Astrocyte of the spinal cord (primary cell): ENCODE data around the gene CPA2.

Experiments
- DNase-seq: peaks from one replicate; pipeline ENCODE4 v3.0.0; 2011; ENCODE audit warnings: low read depth, low spot score
- H3K4me3 ChIP-seq: 2 replicates; pipeline ENCODE4 v1.5.1; 2011; ENCODE audit warnings: low read depth, mild to moderate bottlenecking, low read length, moderate library complexity
- in situ Hi-C: cut with HindIII; loops from 2 replicates; pipeline ENCODE4 v1.10.0; 2017; ENCODE audit warnings: low sequenced_read_pairs
- TF ChIP-seq, protein P1 (sequence below): IDR thresholded peaks from 2 replicates; pipeline ENCODE4 v1.5.1; 2012; ENCODE audit warnings: low read depth, mild to moderate bottlenecking, low read length, inconsistent platforms

Gene CPA2

DNA sequence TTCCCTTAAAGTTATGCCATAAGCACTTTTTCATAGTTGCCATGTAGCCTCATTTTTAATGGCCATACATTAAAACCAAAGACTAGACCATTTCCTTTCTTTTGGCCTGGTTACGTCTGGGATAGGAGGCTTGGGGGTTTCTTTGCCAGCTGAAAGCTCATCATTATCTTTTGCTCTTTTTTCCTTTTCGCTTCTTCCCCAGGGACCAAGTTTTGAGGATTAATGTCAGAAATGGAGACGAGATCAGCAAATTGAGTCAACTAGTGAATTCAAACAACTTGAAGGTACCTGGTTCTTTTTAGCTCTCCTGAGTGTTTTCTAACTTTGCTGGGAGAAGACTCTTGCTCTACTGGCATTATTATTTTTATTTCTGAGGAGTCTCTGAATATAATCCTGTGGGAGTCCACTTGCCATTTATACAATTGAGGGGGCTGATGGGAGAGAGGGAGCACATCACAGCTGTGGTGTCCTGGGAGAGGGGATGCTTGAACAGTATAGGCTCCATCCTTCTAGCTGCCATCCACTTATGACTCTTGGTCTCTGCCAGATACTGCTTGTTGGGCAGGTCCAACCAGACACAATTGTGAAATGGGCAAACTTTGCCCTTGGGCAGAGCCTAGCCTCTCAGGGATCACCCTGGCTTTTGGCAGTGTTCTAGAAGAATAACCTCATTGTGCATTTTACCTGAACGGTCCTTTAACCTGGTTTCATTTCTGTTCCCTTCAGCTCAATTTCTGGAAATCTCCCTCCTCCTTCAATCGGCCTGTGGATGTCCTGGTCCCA lies 32.1 kb downstream of the CPA2 start:
- TF ChIP-seq, protein P1, sequence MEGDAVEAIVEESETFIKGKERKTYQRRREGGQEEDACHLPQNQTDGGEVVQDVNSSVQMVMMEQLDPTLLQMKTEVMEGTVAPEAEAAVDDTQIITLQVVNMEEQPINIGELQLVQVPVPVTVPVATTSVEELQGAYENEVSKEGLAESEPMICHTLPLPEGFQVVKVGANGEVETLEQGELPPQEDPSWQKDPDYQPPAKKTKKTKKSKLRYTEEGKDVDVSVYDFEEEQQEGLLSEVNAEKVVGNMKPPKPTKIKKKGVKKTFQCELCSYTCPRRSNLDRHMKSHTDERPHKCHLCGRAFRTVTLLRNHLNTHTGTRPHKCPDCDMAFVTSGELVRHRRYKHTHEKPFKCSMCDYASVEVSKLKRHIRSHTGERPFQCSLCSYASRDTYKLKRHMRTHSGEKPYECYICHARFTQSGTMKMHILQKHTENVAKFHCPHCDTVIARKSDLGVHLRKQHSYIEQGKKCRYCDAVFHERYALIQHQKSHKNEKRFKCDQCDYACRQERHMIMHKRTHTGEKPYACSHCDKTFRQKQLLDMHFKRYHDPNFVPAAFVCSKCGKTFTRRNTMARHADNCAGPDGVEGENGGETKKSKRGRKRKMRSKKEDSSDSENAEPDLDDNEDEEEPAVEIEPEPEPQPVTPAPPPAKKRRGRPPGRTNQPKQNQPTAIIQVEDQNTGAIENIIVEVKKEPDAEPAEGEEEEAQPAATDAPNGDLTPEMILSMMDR: no peak
- in situ Hi-C loops: no loop called here
- DNase-seq: no peak
- H3K4me3 ChIP-seq: no peak overlapping the region

DNA sequence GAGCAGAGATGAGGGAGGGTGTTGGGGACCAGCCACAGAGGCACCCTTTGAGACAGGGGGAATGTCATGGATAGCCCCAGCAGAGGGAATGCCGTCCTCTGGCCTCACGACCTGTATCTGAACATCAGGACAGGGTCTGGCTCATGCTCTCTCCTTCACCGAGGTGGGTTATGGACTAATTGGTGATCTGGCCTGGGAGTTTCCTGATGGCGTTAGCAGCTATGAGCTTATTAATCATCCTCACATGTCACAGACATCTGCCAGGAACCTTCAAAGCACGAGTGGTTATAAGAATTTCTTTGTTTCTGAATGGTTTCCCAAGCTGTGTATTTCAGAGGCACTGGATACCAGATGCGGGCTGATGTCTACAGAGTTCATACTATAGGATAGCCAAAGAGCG lies 33.2 kb downstream of the CPA2 start:
- in situ Hi-C loops: no loop called here
- H3K4me3 ChIP-seq: no peak overlapping the region
- TF ChIP-seq, protein P1: no peak
- DNase-seq: no peak

DNA sequence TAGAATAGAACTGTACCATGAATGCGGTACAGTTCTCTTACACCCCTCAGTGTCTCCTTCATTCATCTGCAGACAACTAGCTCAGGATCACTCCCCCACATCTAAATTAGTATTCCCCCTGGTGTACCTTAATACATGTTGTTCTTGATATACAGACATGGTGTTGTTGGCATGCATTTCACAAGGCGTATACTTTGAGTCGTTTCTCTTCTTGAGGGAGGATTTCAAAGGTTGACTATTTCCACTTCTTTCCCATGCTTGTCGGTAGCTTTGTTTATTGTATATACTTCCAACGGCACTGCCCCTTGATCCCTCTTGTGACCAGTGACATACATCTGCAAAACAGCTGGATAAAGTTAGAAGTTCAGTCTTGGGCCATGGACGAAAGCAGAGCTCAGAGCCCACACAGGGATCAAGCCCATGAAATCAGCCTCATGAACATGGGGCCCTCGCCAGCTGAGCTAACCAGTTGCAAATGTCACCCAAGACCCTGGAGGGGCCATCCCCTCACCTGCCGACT lies 34.9 kb downstream of the CPA2 start:
- in situ Hi-C loops: no loop called here
- no peak for DNase-seq
- no peak overlapping the region for H3K4me3 ChIP-seq
- TF ChIP-seq, protein P1: no peak

DNA sequence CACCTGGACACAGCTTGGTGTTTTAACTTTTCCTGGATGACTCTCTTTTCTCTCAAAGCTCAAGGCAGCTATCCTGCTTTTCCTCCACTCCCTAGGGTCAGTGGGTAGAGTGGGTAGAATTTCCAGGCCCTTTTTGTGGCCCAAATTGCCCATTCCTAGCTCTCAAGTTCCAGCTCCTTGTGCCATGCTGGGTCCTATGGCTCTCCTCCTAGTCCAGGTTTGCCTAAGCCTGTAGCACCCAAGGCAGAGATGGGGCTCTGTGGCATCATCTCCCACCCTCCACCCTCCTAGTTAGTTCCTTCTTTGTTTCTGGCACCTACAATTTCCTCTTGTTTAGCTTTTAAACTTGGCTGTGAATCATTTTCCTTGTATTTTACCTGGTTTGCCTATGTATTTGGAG lies 36.0 kb downstream of the CPA2 start:
- DNase-seq: no peak
- TF ChIP-seq, protein P1: no peak
- no peak overlapping the region for H3K4me3 ChIP-seq
- in situ Hi-C loops: no loop called here

DNA sequence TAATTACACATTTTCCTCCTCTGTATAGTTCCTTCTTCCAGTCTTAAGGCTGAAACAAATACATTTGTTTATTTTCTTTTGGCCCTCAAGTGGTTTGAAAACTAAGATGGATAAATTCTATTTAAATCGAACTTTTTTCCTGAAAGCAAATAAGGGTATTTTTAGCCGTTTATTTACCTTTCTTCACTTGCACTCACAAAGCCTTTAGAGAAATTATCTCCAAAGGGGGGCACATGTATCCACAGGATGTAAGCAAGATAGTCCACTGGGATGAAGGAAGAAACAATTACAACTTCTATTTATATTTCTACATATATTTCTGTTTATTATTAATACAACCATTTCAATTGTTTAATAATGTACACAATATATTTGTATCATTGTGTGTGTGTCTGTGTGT lies 36.5 kb downstream of the CPA2 start:
- TF ChIP-seq, protein P1: no peak
- no peak for DNase-seq
- in situ Hi-C loops: no loop called here
- H3K4me3 ChIP-seq: no peak overlapping the region

DNA sequence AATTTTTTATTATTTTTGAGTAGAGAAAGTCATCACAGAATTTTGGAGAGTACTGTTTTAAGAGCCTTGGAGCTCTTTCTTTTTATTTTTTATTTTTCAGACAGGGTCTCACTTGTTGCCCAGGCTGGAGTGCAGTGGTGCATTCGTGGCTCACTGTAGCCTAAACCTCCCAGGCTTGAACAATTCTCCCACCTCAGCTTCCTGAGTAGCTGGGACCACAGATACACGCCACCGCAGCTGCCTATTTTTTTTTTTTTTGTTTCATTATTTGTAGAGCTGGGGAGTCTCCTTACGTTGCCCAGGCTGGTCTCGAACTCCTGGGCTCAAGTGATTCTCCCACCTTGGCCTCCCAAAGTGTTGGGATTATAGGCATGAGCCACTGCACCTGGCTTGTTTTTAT lies 36.9 kb downstream of the CPA2 start:
- H3K4me3 ChIP-seq: no peak overlapping the region
- in situ Hi-C loops: no loop called here
- TF ChIP-seq, protein P1: no peak
- no peak for DNase-seq
